WTC11 (cell line): ENCODE results near the gene DTL. TPM values are rescaled to one million over a fixed set of nuclear protein-coding genes. Genes with fewer than 3 reads are reported as not detected.

ENCODE experiments used
- ATAC-seq: fragments of 200-7000 bp; cut with Tn5 transposase; 2 replicates; pipeline ENCODE4 v1.10.0; 2021; ENCODE audit warnings: mild to moderate bottlenecking, moderate library complexity
- CTCF ChIA-PET: fragments of 300-600 bp; sonication (Branson Sonifier 250); formaldehyde crosslinking; loops from one replicate; lab custom pipeline; 2021; ENCODE audit warnings: antibody characterized with exemption; lab: Charles Lee
- POLR2A ChIA-PET: fragments of 350-600 bp; sonication (Branson Sonifier 250); formaldehyde crosslinking; loops from one replicate; lab custom pipeline; 2021; ENCODE audit warnings: antibody characterized with exemption; lab: Charles Lee
- DNase-seq: peaks from one replicate; pipeline ENCODE4 v3.0.0; 2021; ENCODE audit warnings: low spot score
- H3K27ac Mint-ChIP-seq: 2 replicates; pipeline ENCODE4 v1.8.0; 2021; ENCODE audit warnings: mixed read lengths
- H3K27me3 Mint-ChIP-seq: 2 replicates; pipeline ENCODE4 v1.8.0; 2021; ENCODE audit warnings: low read depth, mild to moderate bottlenecking, moderate library complexity, mixed read lengths
- H3K36me3 Mint-ChIP-seq: 2 replicates; pipeline ENCODE4 v1.8.0; 2021; ENCODE audit warnings: mixed read lengths
- H3K4me1 Mint-ChIP-seq: 2 replicates; pipeline ENCODE4 v1.8.0; 2022; ENCODE audit warnings: mixed read lengths
- H3K4me3 Mint-ChIP-seq: 2 replicates; pipeline ENCODE4 v1.8.0; 2021; ENCODE audit warnings: mild to moderate bottlenecking, moderate library complexity, mixed read lengths
- H3K9me3 Mint-ChIP-seq: 2 replicates; pipeline ENCODE4 v1.8.0; 2021; ENCODE audit warnings: mixed read lengths
- CREM ChIP-seq: sonication (generic); formaldehyde crosslinking; IDR thresholded peaks from 2 replicates; pipeline ENCODE4 v1.8.1; 2022; ENCODE audit warnings: mild to moderate bottlenecking, missing genetic modification reagents, moderate library complexity
- FOXJ3 ChIP-seq: sonication (generic); formaldehyde crosslinking; IDR thresholded peaks from 2 replicates; pipeline ENCODE4 v1.9.0; 2021; ENCODE audit warnings: missing genetic modification reagents, mild to moderate bottlenecking, borderline replicate concordance
- GABPB1 ChIP-seq: sonication (generic); formaldehyde crosslinking; IDR thresholded peaks from 2 replicates; pipeline ENCODE4 v1.8.1; 2023; ENCODE audit warnings: mild to moderate bottlenecking, missing genetic modification reagents
- GTF2I ChIP-seq: fragments of 250-450 bp; sonication (Bioruptor Pico); conservative IDR thresholded peaks from 2 replicates; pipeline ENCODE4 v1.4.0; 2021; ENCODE audit warnings: mild to moderate bottlenecking
- IRF2 ChIP-seq: sonication (generic); formaldehyde crosslinking; IDR thresholded peaks from 2 replicates; pipeline ENCODE4 v1.8.0; 2022; ENCODE audit warnings: low read depth, missing genetic modification reagents, borderline replicate concordance
- JUN ChIP-seq: sonication (generic); formaldehyde crosslinking; IDR thresholded peaks from 2 replicates; pipeline ENCODE4 v1.8.0; 2023; ENCODE audit warnings: mild to moderate bottlenecking, missing genetic modification reagents
- NFYB ChIP-seq: sonication (generic); formaldehyde crosslinking; conservative IDR thresholded peaks from 2 replicates; pipeline ENCODE4 v1.8.0; 2022; ENCODE audit warnings: low read depth, missing genetic modification reagents
- NR2C2 ChIP-seq: sonication (generic); formaldehyde crosslinking; IDR thresholded peaks from 2 replicates; pipeline ENCODE4 v1.8.0; 2022; ENCODE audit warnings: mild to moderate bottlenecking, missing genetic modification reagents
- OVOL2 ChIP-seq: fragments of 250-450 bp; sonication (Bioruptor Pico); IDR thresholded peaks from 2 replicates; pipeline ENCODE4 v1.9.0; 2021; ENCODE audit warnings: mild to moderate bottlenecking, borderline replicate concordance
- SMAD4 ChIP-seq: sonication (generic); formaldehyde crosslinking; IDR thresholded peaks from 2 replicates; pipeline ENCODE4 v1.8.0; 2022; ENCODE audit warnings: mild to moderate bottlenecking, missing genetic modification reagents
- SP1 ChIP-seq: sonication (generic); formaldehyde crosslinking; conservative IDR thresholded peaks from 2 replicates; pipeline ENCODE4 v1.8.1; 2022; ENCODE audit warnings: missing genetic modification reagents
- ZNF232 ChIP-seq: sonication (generic); formaldehyde crosslinking; IDR thresholded peaks from 2 replicates; pipeline ENCODE4 v1.8.0; 2022; ENCODE audit warnings: mild to moderate bottlenecking, missing genetic modification reagents
- ZNF263 ChIP-seq: sonication (generic); formaldehyde crosslinking; IDR thresholded peaks from 2 replicates; pipeline ENCODE4 v1.8.1; 2022; ENCODE audit warnings: low read depth, mild to moderate bottlenecking, moderate library complexity, missing genetic modification reagents
- ZNF416 ChIP-seq: fragments of 250-450 bp; sonication (Bioruptor Pico); IDR thresholded peaks from 2 replicates; pipeline ENCODE4 v1.9.0; 2021; ENCODE audit warnings: mild to moderate bottlenecking, inconsistent platforms
- ZNF671 ChIP-seq: fragments of 250-450 bp; sonication (Bioruptor Pico); IDR thresholded peaks from 2 replicates; pipeline ENCODE4 v1.8.0; 2021; ENCODE audit warnings: mild to moderate bottlenecking
- total RNA-seq: library from RNA; stranded (reverse); gene quantifications from 3 replicates; pipeline ENCODE4 v1.2.3, GENCODE V29; 2021
- TF ChIP-seq, protein P1 (sequence below): sonication (generic); formaldehyde crosslinking; IDR thresholded peaks from 2 replicates; pipeline ENCODE4 v1.8.1; 2022; ENCODE audit warnings: low read depth, mild to moderate bottlenecking, moderate library complexity, missing genetic modification reagents, borderline replicate concordance
- TF ChIP-seq, protein P2 (sequence below): sonication (generic); formaldehyde crosslinking; IDR thresholded peaks from 2 replicates; pipeline ENCODE4 v1.8.1; 2022; ENCODE audit warnings: mild to moderate bottlenecking, missing genetic modification reagents, moderate library complexity, borderline replicate concordance
- TF ChIP-seq, protein P3 (sequence below): sonication (generic); formaldehyde crosslinking; conservative IDR thresholded peaks from 2 replicates; pipeline ENCODE4 v1.8.1; 2023; ENCODE audit warnings: mild to moderate bottlenecking, low read depth, missing genetic modification reagents, moderate library complexity
- TF ChIP-seq, protein P4 (sequence below): sonication (generic); formaldehyde crosslinking; IDR thresholded peaks from 2 replicates; pipeline ENCODE4 v1.8.1; 2023; ENCODE audit warnings: mild to moderate bottlenecking, moderate library complexity, missing genetic modification reagents
- TF ChIP-seq, protein P5 (sequence below): sonication (generic); formaldehyde crosslinking; IDR thresholded peaks from 2 replicates; pipeline ENCODE4 v1.8.0; 2022; ENCODE audit warnings: mild to moderate bottlenecking, missing genetic modification reagents

DTL gene
- total RNA-seq, 1 experiment from 2014 or later: 52.3 TPM

DNA sequence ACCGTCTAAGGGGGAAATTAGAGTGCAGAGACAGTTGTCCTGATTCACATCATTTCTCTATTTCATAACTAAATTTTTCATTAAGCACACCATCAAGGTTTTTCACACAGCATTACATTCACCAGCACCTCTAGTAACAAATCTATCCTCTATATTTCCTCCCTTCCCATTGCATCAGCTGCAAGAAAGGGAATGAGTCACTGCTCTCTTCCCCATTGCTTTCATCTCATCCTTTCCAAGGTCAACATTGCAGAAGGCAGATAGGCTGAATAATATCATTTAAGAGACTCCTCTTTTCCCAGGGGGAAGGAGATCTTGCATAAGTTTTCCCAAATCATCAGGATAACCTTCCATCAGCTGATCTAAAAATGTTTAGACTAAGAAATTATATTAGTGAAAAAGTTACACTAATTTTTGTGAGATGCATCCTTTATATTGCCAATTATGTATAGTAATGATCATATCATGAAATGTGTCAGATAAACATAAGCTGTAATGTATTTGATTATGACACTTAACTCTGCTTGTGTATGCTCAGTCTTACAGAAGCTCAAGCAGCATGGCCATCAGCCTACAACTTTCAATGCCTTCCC lies 4.5 kb upstream of the DTL start:
- peaks cover 3% of the 10 kb centered on the region; the same call in 1 of the 2 replicates for H3K27me3 Mint-ChIP-seq
- peak overlapping the region; percentile 30 for H3K27ac Mint-ChIP-seq
- ChIA-PET POLR2A (no interaction called here), CTCF (interaction anchor here (0.7 kb wide), 1 partner anchor 351 kb away, joined by 3 read pairs; no protein-coding TSS in a partner anchor)
- ATAC-seq (no peak), DNase-seq (no peak)
- no peak overlapping the region for H3K4me3 Mint-ChIP-seq
- peaks cover 5% of the 10 kb centered on the region; the same call in 1 of the 2 replicates for H3K9me3 Mint-ChIP-seq
- peaks cover 27% of the 10 kb centered on the region for H3K4me1 Mint-ChIP-seq
- peak; percentile 99 for TF ChIP-seq GABPB1 (CRISPR knock-in tag)
- no peak for TF ChIP-seq ZNF263 (CRISPR knock-in tag)
- peaks cover 8% of the 10 kb centered on the region for H3K36me3 Mint-ChIP-seq

DNA sequence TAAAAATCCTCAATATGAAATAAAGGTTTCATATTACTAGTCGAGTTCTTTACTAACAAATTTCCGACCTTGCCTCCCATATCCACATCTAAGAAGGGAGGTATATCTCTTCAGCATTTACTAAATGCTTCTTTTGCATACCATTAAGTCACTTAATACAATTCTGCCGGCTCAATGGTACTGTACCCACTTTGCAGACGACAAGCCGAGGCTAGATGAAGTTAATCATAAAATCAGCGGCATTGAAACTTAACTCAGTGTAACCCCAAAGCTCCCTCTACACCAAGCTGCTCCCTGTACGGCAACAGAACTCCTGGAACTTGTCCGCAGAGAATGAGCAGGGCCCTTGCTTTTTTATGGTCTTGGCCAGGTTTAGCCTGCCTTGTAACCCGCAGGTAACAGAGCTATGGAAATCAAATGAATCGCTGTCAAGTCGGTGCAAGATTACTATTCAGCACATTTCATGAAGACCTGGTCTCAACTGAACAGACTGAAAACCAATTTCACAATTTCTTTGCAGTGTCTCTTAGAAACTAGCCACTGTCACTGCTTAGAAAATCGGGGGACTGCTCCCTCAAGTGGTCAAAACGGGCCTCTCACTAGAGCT lies 929 bp upstream of the DTL start:
- H3K27ac Mint-ChIP-seq: peak overlapping the region; percentile 99
- CTCF ChIA-PET: interaction anchor here (0.6 to 3.5 kb wide), 61 partner anchors 8 to 715 kb away, joined by 3 to 75 read pairs (median 6); partner anchors contain the start of genes NEK2, PACC1 and PPP2R5A
- POLR2A ChIA-PET: interaction anchor here (0.6 to 1.9 kb wide), 8 partner anchors 145 to 573 kb away, joined by 3 to 7 read pairs (median 6); partner anchors contain the start of genes ATF3, NEK2, PACC1 and SLC30A1

DNA sequence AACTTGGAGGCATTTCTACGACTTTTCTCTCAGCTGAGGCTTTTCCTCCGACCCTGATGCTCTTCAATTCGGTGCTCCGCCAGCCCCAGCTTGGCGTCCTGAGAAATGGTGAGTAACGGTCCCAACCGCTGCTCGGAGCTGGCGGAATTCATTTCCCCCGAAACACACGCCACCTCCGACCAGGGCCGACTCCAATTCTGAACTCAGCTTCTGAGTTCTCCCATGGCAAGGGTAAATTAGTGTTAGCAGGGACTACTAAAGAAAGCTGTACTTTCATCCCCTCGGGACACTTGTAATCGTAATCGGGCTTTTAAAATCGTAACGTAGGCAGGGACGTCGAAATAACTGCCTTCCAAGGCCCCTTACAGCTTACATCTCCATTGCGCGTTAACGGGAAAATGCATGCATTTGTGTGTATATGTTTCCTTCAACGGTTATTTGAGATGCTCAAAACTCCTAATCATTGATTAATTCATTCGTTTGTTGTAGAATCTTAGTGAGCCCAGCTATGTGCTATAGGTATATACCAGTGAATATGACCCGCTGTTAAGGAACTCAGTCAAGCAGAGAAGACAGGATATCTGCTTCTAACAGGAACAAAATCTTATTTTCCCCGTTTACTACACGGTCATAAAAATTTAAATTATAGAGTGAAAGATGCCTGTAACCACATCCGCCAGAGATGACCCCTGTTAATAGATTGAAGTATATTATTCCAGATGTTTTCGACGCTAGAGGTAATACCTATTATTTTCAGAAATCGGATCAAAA lies 472 bp downstream of the DTL start:
- peak overlapping the region; percentile 99 for H3K27ac Mint-ChIP-seq
- peak overlapping the region; percentile 98 for H3K4me3 Mint-ChIP-seq
- H3K27me3 Mint-ChIP-seq: peaks cover 3% of the 10 kb centered on the region; the same call in 1 of the 2 replicates
- H3K36me3 Mint-ChIP-seq: peaks cover 16% of the 10 kb centered on the region
- no peak for DNase-seq
- CTCF ChIA-PET: interaction anchor here (0.6 to 3.5 kb wide), 76 partner anchors 9 to 1293 kb away, joined by 3 to 75 read pairs (median 5); partner anchors contain the start of genes NEK2, PACC1, PPP2R5A and SLC30A1
- POLR2A ChIA-PET: interaction anchor here (0.5 to 1.9 kb wide), 15 partner anchors 9 to 572 kb away, joined by 3 to 7 read pairs (median 4); partner anchors contain the start of genes ATF3, NEK2, PACC1 and SLC30A1
- ATAC-seq: peak; percentile 5
- H3K9me3 Mint-ChIP-seq: peaks cover 5% of the 10 kb centered on the region; the same call in 1 of the 2 replicates
- peaks cover 35% of the 10 kb centered on the region for H3K4me1 Mint-ChIP-seq
- TF ChIP-seq, protein P1, sequence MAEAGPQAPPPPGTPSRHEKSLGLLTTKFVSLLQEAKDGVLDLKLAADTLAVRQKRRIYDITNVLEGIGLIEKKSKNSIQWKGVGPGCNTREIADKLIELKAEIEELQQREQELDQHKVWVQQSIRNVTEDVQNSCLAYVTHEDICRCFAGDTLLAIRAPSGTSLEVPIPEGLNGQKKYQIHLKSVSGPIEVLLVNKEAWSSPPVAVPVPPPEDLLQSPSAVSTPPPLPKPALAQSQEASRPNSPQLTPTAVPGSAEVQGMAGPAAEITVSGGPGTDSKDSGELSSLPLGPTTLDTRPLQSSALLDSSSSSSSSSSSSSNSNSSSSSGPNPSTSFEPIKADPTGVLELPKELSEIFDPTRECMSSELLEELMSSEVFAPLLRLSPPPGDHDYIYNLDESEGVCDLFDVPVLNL (CRISPR knock-in tag): 0 out of 2 replicates have a peak, but pooled peaks have one; percentile 1
- TF ChIP-seq ZNF232 (CRISPR knock-in tag) (no peak), SMAD4 (CRISPR knock-in tag) (no peak), CREM (no peak; the same call in 1 of the 2 replicates), JUN (no peak), FOXJ3 (no peak), GABPB1 (CRISPR knock-in tag) (no peak), NFYB (no peak), ZNF671 (CRISPR knock-in tag) (no peak), OVOL2 (CRISPR knock-in tag) (no peak), IRF2 (no peak), SP1 (peak; percentile 37; the same call in 1 of the 2 replicates), GTF2I (CRISPR knock-in tag) (no peak), ZNF416 (CRISPR knock-in tag) (no peak), NR2C2 (CRISPR knock-in tag) (no peak)
- TF ChIP-seq, protein P2, sequence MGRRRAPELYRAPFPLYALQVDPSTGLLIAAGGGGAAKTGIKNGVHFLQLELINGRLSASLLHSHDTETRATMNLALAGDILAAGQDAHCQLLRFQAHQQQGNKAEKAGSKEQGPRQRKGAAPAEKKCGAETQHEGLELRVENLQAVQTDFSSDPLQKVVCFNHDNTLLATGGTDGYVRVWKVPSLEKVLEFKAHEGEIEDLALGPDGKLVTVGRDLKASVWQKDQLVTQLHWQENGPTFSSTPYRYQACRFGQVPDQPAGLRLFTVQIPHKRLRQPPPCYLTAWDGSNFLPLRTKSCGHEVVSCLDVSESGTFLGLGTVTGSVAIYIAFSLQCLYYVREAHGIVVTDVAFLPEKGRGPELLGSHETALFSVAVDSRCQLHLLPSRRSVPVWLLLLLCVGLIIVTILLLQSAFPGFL (CRISPR knock-in tag): no peak
- TF ChIP-seq, protein P3, sequence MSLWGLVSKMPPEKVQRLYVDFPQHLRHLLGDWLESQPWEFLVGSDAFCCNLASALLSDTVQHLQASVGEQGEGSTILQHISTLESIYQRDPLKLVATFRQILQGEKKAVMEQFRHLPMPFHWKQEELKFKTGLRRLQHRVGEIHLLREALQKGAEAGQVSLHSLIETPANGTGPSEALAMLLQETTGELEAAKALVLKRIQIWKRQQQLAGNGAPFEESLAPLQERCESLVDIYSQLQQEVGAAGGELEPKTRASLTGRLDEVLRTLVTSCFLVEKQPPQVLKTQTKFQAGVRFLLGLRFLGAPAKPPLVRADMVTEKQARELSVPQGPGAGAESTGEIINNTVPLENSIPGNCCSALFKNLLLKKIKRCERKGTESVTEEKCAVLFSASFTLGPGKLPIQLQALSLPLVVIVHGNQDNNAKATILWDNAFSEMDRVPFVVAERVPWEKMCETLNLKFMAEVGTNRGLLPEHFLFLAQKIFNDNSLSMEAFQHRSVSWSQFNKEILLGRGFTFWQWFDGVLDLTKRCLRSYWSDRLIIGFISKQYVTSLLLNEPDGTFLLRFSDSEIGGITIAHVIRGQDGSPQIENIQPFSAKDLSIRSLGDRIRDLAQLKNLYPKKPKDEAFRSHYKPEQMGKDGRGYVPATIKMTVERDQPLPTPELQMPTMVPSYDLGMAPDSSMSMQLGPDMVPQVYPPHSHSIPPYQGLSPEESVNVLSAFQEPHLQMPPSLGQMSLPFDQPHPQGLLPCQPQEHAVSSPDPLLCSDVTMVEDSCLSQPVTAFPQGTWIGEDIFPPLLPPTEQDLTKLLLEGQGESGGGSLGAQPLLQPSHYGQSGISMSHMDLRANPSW: no peak
- TF ChIP-seq, protein P4, sequence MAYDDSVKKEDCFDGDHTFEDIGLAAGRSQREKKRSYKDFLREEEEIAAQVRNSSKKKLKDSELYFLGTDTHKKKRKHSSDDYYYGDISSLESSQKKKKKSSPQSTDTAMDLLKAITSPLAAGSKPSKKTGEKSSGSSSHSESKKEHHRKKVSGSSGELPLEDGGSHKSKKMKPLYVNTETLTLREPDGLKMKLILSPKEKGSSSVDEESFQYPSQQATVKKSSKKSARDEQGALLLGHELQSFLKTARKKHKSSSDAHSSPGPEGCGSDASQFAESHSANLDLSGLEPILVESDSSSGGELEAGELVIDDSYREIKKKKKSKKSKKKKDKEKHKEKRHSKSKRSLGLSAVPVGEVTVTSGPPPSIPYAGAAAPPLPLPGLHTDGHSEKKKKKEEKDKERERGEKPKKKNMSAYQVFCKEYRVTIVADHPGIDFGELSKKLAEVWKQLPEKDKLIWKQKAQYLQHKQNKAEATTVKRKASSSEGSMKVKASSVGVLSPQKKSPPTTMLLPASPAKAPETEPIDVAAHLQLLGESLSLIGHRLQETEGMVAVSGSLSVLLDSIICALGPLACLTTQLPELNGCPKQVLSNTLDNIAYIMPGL (CRISPR knock-in tag): 0 out of 2 replicates have a peak, but pooled peaks have one; percentile 16
- TF ChIP-seq, protein P5, sequence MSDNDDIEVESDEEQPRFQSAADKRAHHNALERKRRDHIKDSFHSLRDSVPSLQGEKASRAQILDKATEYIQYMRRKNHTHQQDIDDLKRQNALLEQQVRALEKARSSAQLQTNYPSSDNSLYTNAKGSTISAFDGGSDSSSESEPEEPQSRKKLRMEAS (CRISPR knock-in tag): no peak

More for the DNA sequence above, 929 bp upstream of the DTL start:
- peaks cover 31% of the 10 kb centered on the region for H3K4me1 Mint-ChIP-seq
- H3K9me3 Mint-ChIP-seq: peaks cover 5% of the 10 kb centered on the region; the same call in 1 of the 2 replicates
- peak overlapping the region; percentile 98 for H3K4me3 Mint-ChIP-seq
- peaks cover 16% of the 10 kb centered on the region for H3K36me3 Mint-ChIP-seq
- TF ChIP-seq, protein P5 (CRISPR knock-in tag): no peak
- H3K27me3 Mint-ChIP-seq: peaks cover 3% of the 10 kb centered on the region; the same call in 1 of the 2 replicates
- DNase-seq (no peak), ATAC-seq (peak; percentile 8)
